ELR (cell line): ENCODE results near the gene BEST2.

Source experiments
- DNase-seq: peaks from one replicate; pipeline ENCODE4 v3.0.0-alpha.2; 2015; ENCODE audit warnings: low read depth

Gene BEST2

GRCh38 chr19:12731337-12731736, 20.3 kb upstream of the BEST2 start:
- no peak for DNase-seq

GRCh38 chr19:12733369-12734214, 18.0 kb upstream of the BEST2 start:
- DNase-seq, result peak; percentile 71

GRCh38 chr19:12736995-12737834, 14.4 kb upstream of the BEST2 start, which contains the start of gene GET3:
GET3 (plus strand) TSS chr19:12737497; CDS start chr19:12737506, 9 bp downstream.
- peak; percentile 100 for DNase-seq

GRCh38 chr19:12737835-12738351, 13.7 kb upstream of the BEST2 start:
- DNase-seq, result no peak

- peak; percentile 23 for DNase-seq
Measured at GRCh38 chr19:12745166-12745897, 6.3 kb upstream of the BEST2 start.

GRCh38 chr19:12748489-12748888, 3.1 kb upstream of the BEST2 start:
- no peak for DNase-seq

- peak; percentile 38 for DNase-seq
Measured at GRCh38 chr19:12749938-12750521, 1.6 kb upstream of the BEST2 start.

- no peak for DNase-seq
Measured at GRCh38 chr19:12750851-12751250, 740 bp upstream of the BEST2 start.

- no peak for DNase-seq
Measured at GRCh38 chr19:12752056-12752781, 628 bp downstream of the BEST2 start.

- DNase-seq, result no peak
Measured at GRCh38 chr19:12754465-12755196, 3.0 kb downstream of the BEST2 start.

- no peak for DNase-seq
Measured at GRCh38 chr19:12756150-12756883, 4.7 kb downstream of the BEST2 start.

GRCh38 chr19:12757544-12758274, 6.1 kb downstream of the BEST2 start:
- peak; percentile 80 for DNase-seq

- DNase-seq, result no peak
Measured at GRCh38 chr19:12759686-12760085, 8.1 kb downstream of the BEST2 start.

GRCh38 chr19:12763100-12763499, 11.5 kb downstream of the BEST2 start:
- no peak for DNase-seq

GRCh38 chr19:12764698-12765097, 13.1 kb downstream of the BEST2 start:
- no peak for DNase-seq

GRCh38 chr19:12766051-12766521, 14.5 kb downstream of the BEST2 start:
- peak; percentile 88 for DNase-seq

- no peak for DNase-seq
Measured at GRCh38 chr19:12767150-12767549, 15.6 kb downstream of the BEST2 start.

- no peak for DNase-seq
Measured at GRCh38 chr19:12767666-12768065, 16.1 kb downstream of the BEST2 start.

GRCh38 chr19:12769689-12770088, 18.1 kb downstream of the BEST2 start:
- no peak for DNase-seq
